Hepatocyte (in vitro differentiated cells): ENCODE results near the gene SAP130. TPM values are rescaled to one million over a fixed set of nuclear protein-coding genes. Genes with fewer than 3 reads are reported as not detected.

Experiments
- DNase-seq: peaks from one replicate; pipeline ENCODE4 v3.0.0-alpha.2; 2016; ENCODE audit warnings: low spot score
- H2AFZ ChIP-seq: fragments of 200-600 bp; sonication (generic); 2 replicates; pipeline ENCODE4 v1.6.0; 2016; ENCODE audit warnings: antibody characterized with exemption, mild to moderate bottlenecking
- H3K27ac ChIP-seq: fragments of 200-600 bp; sonication (generic); 2 replicates; pipeline ENCODE4 v1.5.1; 2016; ENCODE audit warnings: mild to moderate bottlenecking
- H3K27me3 ChIP-seq: fragments of 200-600 bp; sonication (generic); 2 replicates; pipeline ENCODE4 v1.6.1; 2016
- H3K36me3 ChIP-seq: fragments of 200-600 bp; sonication (generic); replicated peaks from 2 replicates; pipeline ENCODE4 v1.5.1; 2016; ENCODE audit warnings: low read depth; ENCODE audit not compliant: insufficient read depth
- H3K4me1 ChIP-seq: fragments of 200-600 bp; sonication (generic); 2 replicates; pipeline ENCODE4 v1.5.1; 2016; ENCODE audit warnings: mild to moderate bottlenecking, moderate library complexity; ENCODE audit not compliant: insufficient read depth
- H3K4me2 ChIP-seq: fragments of 200-600 bp; sonication (generic); 2 replicates; pipeline ENCODE4 v1.6.0; 2016
- H3K4me3 ChIP-seq: fragments of 200-600 bp; sonication (generic); 2 replicates; pipeline ENCODE4 v1.5.1; 2016; ENCODE audit warnings: mild to moderate bottlenecking
- H3K79me2 ChIP-seq: fragments of 200-600 bp; sonication (generic); 2 replicates; pipeline ENCODE4 v1.6.0; 2017; ENCODE audit warnings: mild to moderate bottlenecking
- H3K9me2 ChIP-seq: fragments of 200-600 bp; sonication (generic); replicated peaks from 2 replicates; pipeline ENCODE4 v1.6.0; 2017; ENCODE audit warnings: mild to moderate bottlenecking; ENCODE audit not compliant: insufficient read depth
- H3K9me3 ChIP-seq: fragments of 200-600 bp; sonication (generic); 2 replicates; pipeline ENCODE4 v1.5.1; 2016; ENCODE audit warnings: low read depth, mild to moderate bottlenecking
- H4K20me1 ChIP-seq: fragments of 200-600 bp; sonication (generic); 2 replicates; pipeline ENCODE4 v1.6.0; 2016; ENCODE audit warnings: mild to moderate bottlenecking; ENCODE audit not compliant: insufficient read depth, poor library complexity, severe bottlenecking
- EZH2 ChIP-seq: fragments of 200-600 bp; sonication (generic); IDR thresholded peaks from 2 replicates; pipeline ENCODE4 v1.6.1; 2016; ENCODE audit warnings: antibody characterized with exemption, mild to moderate bottlenecking, borderline replicate concordance
- EZH2phosphoT487 ChIP-seq: fragments of 200-600 bp; sonication (generic); IDR thresholded peaks from one replicate; pipeline ENCODE4 v1.6.1; 2018; ENCODE audit warnings: antibody characterized with exemption, mild to moderate bottlenecking, low read depth, moderate library complexity; ENCODE audit not compliant: unreplicated experiment, severe bottlenecking
- WGBS: methylation state at CpG from one replicate; pipeline ENCODE4 v1.1.6; 2016; ENCODE audit warnings: low lambda C conversion rate; ENCODE audit errors: missing lambda C conversion rate; 5-methylcytosine and 5-hydroxymethylcytosine counted together
- polyA plus RNA-seq: library from polyadenylated mRNA; unstranded; fragments of >200 nt; fragmentation: Nextera tagmentation; extraction: Ambion mirVana; gene quantifications from 2 replicates; pipeline ENCODE4 v1.2.1, GENCODE V29; 2016
- total RNA-seq: library from RNA; depleted of rRNA; stranded (reverse); fragments of >200 nt; gene quantifications from 2 replicates; pipeline ENCODE4 v1.2.3, GENCODE V29; 2014
- TF ChIP-seq, protein P1 (sequence below): fragments of 200-600 bp; sonication (generic); IDR thresholded peaks from 2 replicates; pipeline ENCODE4 v1.5.1; 2016; ENCODE audit warnings: antibody characterized with exemption, mild to moderate bottlenecking; ENCODE audit not compliant: poor library complexity

SAP130 gene
- total and polyA plus RNA-seq, 2 experiments from 2014 or later, result 12.6 to 12.7 TPM

DNA sequence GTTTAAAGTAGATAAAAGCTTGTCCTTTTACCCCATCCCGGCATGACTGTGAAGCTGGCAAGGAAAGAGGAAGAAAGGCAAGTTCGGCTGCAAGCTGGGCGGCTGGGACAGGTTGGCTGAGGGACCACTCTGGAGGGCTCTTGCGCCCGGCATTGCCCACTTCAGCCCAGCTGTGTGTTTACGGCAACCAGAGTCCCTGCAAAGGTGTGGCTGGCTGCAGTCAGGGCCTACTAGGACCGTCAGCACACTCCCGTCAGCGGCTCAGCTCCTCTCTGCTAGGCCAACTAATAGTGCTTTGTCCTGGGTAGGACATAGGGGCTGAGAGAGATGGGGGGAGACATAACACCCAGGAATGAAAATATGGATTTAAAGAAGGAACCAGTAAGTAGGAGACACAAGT is 11.7 kb upstream of the SAP130 start:
- no peak for TF ChIP-seq EZH2phosphoT487
- H3K27me3 ChIP-seq, result no peaks in the 10 kb centered on the region
- no peaks in the 10 kb centered on the region for H3K9me2 ChIP-seq
- no peaks in the 10 kb centered on the region for H3K79me2 ChIP-seq
- no peaks in the 10 kb centered on the region for H3K9me3 ChIP-seq
- H3K4me3 ChIP-seq, result no peak overlapping the region
- no peaks in the 10 kb centered on the region for H3K36me3 ChIP-seq
- DNase-seq, result no peak
- no peak overlapping the region for H2AFZ ChIP-seq
- no peak overlapping the region for H3K27ac ChIP-seq
- no peak overlapping the region for H3K4me2 ChIP-seq
- H4K20me1 ChIP-seq, result no peaks in the 10 kb centered on the region
- peaks cover 7% of the 10 kb centered on the region for H3K4me1 ChIP-seq
- WGBS, result 87% methylated on average over 9 of the region's 9 CpGs

GRCh38 chr2:128038411-128038810 is 10.6 kb upstream of the SAP130 start:
- H3K27me3 ChIP-seq, result no peaks in the 10 kb centered on the region
- no peaks in the 10 kb centered on the region for H4K20me1 ChIP-seq
- H2AFZ ChIP-seq, result no peak overlapping the region
- no peak overlapping the region for H3K4me3 ChIP-seq
- no peak for TF ChIP-seq EZH2phosphoT487
- TF ChIP-seq EZH2, result no peak
- TF ChIP-seq, protein P1, sequence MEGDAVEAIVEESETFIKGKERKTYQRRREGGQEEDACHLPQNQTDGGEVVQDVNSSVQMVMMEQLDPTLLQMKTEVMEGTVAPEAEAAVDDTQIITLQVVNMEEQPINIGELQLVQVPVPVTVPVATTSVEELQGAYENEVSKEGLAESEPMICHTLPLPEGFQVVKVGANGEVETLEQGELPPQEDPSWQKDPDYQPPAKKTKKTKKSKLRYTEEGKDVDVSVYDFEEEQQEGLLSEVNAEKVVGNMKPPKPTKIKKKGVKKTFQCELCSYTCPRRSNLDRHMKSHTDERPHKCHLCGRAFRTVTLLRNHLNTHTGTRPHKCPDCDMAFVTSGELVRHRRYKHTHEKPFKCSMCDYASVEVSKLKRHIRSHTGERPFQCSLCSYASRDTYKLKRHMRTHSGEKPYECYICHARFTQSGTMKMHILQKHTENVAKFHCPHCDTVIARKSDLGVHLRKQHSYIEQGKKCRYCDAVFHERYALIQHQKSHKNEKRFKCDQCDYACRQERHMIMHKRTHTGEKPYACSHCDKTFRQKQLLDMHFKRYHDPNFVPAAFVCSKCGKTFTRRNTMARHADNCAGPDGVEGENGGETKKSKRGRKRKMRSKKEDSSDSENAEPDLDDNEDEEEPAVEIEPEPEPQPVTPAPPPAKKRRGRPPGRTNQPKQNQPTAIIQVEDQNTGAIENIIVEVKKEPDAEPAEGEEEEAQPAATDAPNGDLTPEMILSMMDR, result no peak
- no peak overlapping the region for H3K27ac ChIP-seq
- DNase-seq, result no peak
- H3K4me2 ChIP-seq, result no peak overlapping the region
- peaks cover 3% of the 10 kb centered on the region for H3K4me1 ChIP-seq
- no peaks in the 10 kb centered on the region for H3K9me3 ChIP-seq
- no peaks in the 10 kb centered on the region for H3K36me3 ChIP-seq
- no peaks in the 10 kb centered on the region for H3K9me2 ChIP-seq
- 80% methylated on average over 3 of the region's 3 CpGs for WGBS
- H3K79me2 ChIP-seq, result no peaks in the 10 kb centered on the region

GRCh38 chr2:128037649-128038048 is 9.8 kb upstream of the SAP130 start:
- Histone ChIP-seq H3K4me3 (no peak overlapping the region), H3K79me2 (no peaks in the 10 kb centered on the region), H3K9me2 (no peaks in the 10 kb centered on the region), H3K36me3 (no peaks in the 10 kb centered on the region), H2AFZ (no peak overlapping the region), H4K20me1 (no peaks in the 10 kb centered on the region), H3K4me1 (no peaks in the 10 kb centered on the region), H3K9me3 (no peaks in the 10 kb centered on the region), H3K4me2 (no peak overlapping the region), H3K27me3 (no peaks in the 10 kb centered on the region), H3K27ac (no peak overlapping the region)
- no peak for DNase-seq
- TF ChIP-seq, protein P1, result peak; percentile 28
- no peak for TF ChIP-seq EZH2
- 67% methylated on average over 5 of the region's 5 CpGs for WGBS

DNA sequence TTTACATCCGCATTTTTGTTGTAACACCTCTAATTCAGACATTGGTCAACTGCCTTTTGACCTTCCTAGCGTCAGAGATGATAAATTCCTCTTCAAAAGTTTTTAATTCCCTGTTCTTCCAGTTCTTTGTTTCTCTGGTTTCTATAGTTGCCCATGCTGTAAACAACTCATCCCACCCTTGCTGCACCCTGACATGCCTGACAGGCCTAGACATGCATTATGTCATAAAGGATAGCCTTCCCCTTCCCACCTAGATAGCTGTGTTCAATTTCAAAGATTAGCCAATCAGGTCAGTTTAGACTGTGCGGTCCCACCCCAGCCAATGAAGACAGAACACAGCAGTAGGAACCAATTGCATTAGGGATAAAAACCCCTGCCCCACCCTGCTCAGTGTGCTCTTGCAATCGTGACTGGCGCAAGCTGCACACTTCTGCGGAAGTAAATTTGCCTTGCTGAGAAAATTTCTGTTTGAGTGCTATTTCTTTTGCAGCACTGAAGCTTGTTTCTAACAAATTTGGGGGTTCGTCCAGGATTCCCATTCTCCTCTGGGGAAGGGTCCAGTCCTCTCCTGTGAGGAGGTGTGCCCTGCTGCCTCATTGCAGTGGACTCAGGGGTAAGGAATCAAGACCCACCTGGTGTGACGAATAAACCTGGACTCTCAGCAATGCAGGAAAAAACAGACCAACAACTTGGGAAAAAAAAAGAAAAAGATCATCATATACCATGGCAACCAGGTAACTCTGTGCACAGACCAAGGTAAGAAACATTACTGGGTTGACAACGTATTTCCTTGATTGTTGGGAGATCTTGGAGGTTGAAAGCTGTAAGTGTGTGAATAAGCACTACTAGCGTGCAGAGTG is 9.1 kb upstream of the SAP130 start:
- Histone ChIP-seq H3K9me3 (no peaks in the 10 kb centered on the region), H3K79me2 (no peaks in the 10 kb centered on the region), H2AFZ (no peak overlapping the region), H3K4me3 (no peak overlapping the region), H3K4me2 (no peak overlapping the region), H3K9me2 (no peaks in the 10 kb centered on the region), H3K27ac (no peak overlapping the region), H3K4me1 (no peaks in the 10 kb centered on the region), H4K20me1 (no peaks in the 10 kb centered on the region), H3K36me3 (no peaks in the 10 kb centered on the region), H3K27me3 (no peaks in the 10 kb centered on the region)
- 86% methylated on average over 10 of the region's 10 CpGs for WGBS
- no peak for DNase-seq
- TF ChIP-seq EZH2, result no peak
